H9 (cell line): ENCODE measurements around the gene GNMT. TPM values are rescaled to one million over a fixed set of nuclear protein-coding genes. Genes with fewer than 3 reads are reported as not detected.

ENCODE experiments used
- DNase-seq: peaks from one replicate; pipeline ENCODE4 v3.0.0-alpha.2; 2017
- H2AFZ ChIP-seq: one replicate; pipeline ENCODE4 v1.6.1; 2013; ENCODE audit warnings: mild to moderate bottlenecking, low read length, control low read depth, moderate library complexity
- H2AK5ac ChIP-seq: 2 replicates; pipeline ENCODE4 v1.6.1; 2013; ENCODE audit warnings: low read length, control low read depth, mixed read lengths; ENCODE audit not compliant: insufficient read length
- H2BK120ac ChIP-seq: one replicate; pipeline ENCODE4 v1.6.1; 2013; ENCODE audit warnings: low read depth, mild to moderate bottlenecking, low read length, control low read depth, inconsistent platforms; ENCODE audit not compliant: poor library complexity, severe bottlenecking
- H2BK12ac ChIP-seq: 2 replicates; pipeline ENCODE4 v1.6.1; 2013; ENCODE audit warnings: low read length, control low read depth, mixed read lengths, low read depth; ENCODE audit not compliant: insufficient read length
- H2BK15ac ChIP-seq: 2 replicates; pipeline ENCODE4 v1.6.1; 2013; ENCODE audit warnings: low read depth, low read length, control low read depth
- H2BK20ac ChIP-seq: one replicate; pipeline ENCODE4 v1.6.1; 2013; ENCODE audit warnings: low read depth, mild to moderate bottlenecking, low read length, control low read depth, inconsistent platforms; ENCODE audit not compliant: poor library complexity, severe bottlenecking
- H2BK5ac ChIP-seq: 2 replicates; pipeline ENCODE4 v1.6.1; 2013; ENCODE audit warnings: low read length, control low read depth, mixed read lengths; ENCODE audit not compliant: insufficient read length
- H3K14ac ChIP-seq: 2 replicates; pipeline ENCODE4 v1.6.1; 2013; ENCODE audit warnings: low read length, control low read depth; ENCODE audit not compliant: insufficient read depth
- H3K18ac ChIP-seq: 2 replicates; pipeline ENCODE4 v1.6.1; 2013; ENCODE audit warnings: low read depth, mild to moderate bottlenecking, mixed read lengths, low read length, control low read depth; ENCODE audit not compliant: insufficient read length
- H3K23ac ChIP-seq: 2 replicates; pipeline ENCODE4 v1.6.1; 2013; ENCODE audit warnings: low read length, control low read depth, mixed read lengths, low read depth; ENCODE audit not compliant: insufficient read length
- H3K23me2 ChIP-seq: 2 replicates; pipeline ENCODE4 v1.6.1; 2013; ENCODE audit warnings: low read depth, mild to moderate bottlenecking, mixed read lengths, low read length, control low read depth; ENCODE audit not compliant: insufficient read length, poor library complexity, severe bottlenecking
- H3K27ac ChIP-seq: 2 replicates; pipeline ENCODE4 v1.5.1; 2013; ENCODE audit warnings: low read length, control low read depth, mixed read lengths, low read depth; ENCODE audit not compliant: insufficient read length
- H3K27me3 ChIP-seq: 2 replicates; pipeline ENCODE4 v1.6.1; 2013; ENCODE audit warnings: low read length, control low read depth, inconsistent platforms; ENCODE audit not compliant: insufficient read depth
- H3K4ac ChIP-seq: 2 replicates; pipeline ENCODE4 v1.6.1; 2013; ENCODE audit warnings: low read depth, mild to moderate bottlenecking, control low read depth, inconsistent platforms, low read length, moderate library complexity
- H3K4me1 ChIP-seq: 2 replicates; pipeline ENCODE4 v1.6.1; 2013; ENCODE audit warnings: low read length, control low read depth, inconsistent platforms; ENCODE audit not compliant: insufficient read depth
- H3K4me2 ChIP-seq: 2 replicates; pipeline ENCODE4 v1.6.1; 2013; ENCODE audit warnings: low read length, control low read depth, mixed read lengths; ENCODE audit not compliant: insufficient read length, insufficient read depth
- H3K56ac ChIP-seq: 2 replicates; pipeline ENCODE4 v1.6.1; 2013; ENCODE audit warnings: low read depth, mild to moderate bottlenecking, mixed read lengths, low read length, control low read depth; ENCODE audit not compliant: insufficient read length
- H3K79me1 ChIP-seq: 2 replicates; pipeline ENCODE4 v1.6.1; 2013; ENCODE audit warnings: low read depth, mild to moderate bottlenecking, moderate library complexity, low read length, control low read depth, inconsistent platforms; ENCODE audit not compliant: insufficient read depth, poor library complexity, severe bottlenecking
- H3K79me2 ChIP-seq: 2 replicates; pipeline ENCODE4 v1.6.1; 2013; ENCODE audit warnings: low read length, control low read depth, inconsistent platforms; ENCODE audit not compliant: insufficient read depth
- H3K9ac ChIP-seq: 2 replicates; pipeline ENCODE4 v1.6.1; 2013; ENCODE audit warnings: low read length, control low read depth, mixed read lengths; ENCODE audit not compliant: insufficient read length; ENCODE audit errors: extremely low read depth
- H3K9me3 ChIP-seq: one replicate; pipeline ENCODE4 v1.6.1; 2013; ENCODE audit warnings: low read depth, low read length, inconsistent platforms; ENCODE audit not compliant: control insufficient read depth
- H3T11ph ChIP-seq: one replicate; pipeline ENCODE4 v1.6.1; 2013; ENCODE audit warnings: mild to moderate bottlenecking, low read length, control low read depth, inconsistent platforms
- H4K20me1 ChIP-seq: one replicate; pipeline ENCODE4 v1.6.1; 2013; ENCODE audit not compliant: control insufficient read depth, insufficient read length, insufficient read depth
- H4K5ac ChIP-seq: 2 replicates; pipeline ENCODE4 v1.6.1; 2013; ENCODE audit warnings: low read depth, mild to moderate bottlenecking, mixed read lengths, low read length, control low read depth; ENCODE audit not compliant: insufficient read length
- H4K8ac ChIP-seq: replicated peaks from 2 replicates; pipeline ENCODE4 v1.6.1; 2013; ENCODE audit warnings: low read length, control low read depth, mixed read lengths, low read depth; ENCODE audit not compliant: insufficient read length
- H4K91ac ChIP-seq: 2 replicates; pipeline ENCODE4 v1.6.1; 2013; ENCODE audit warnings: low read depth, mild to moderate bottlenecking, moderate library complexity, mixed read lengths, low read length, control low read depth; ENCODE audit not compliant: insufficient read length
- H3K27ac Mint-ChIP-seq, 3 experiments: 2 replicates in 2 of 3; 3 replicates in 1 of 3; pipeline ENCODE4 v1.8.0; 2020 to 2021; ENCODE audit warnings: mixed read lengths in 3 of 3, mild to moderate bottlenecking in 1 of 3, moderate library complexity in 1 of 3
- H3K27me3 Mint-ChIP-seq: 2 replicates; pipeline ENCODE4 v1.8.0; 2021; ENCODE audit warnings: low read depth, mild to moderate bottlenecking, moderate library complexity, mixed read lengths
- H3K36me3 Mint-ChIP-seq, 3 experiments: 2 replicates in 2 of 3; 3 replicates in 1 of 3; pipeline ENCODE4 v1.8.0; 2020 to 2021; ENCODE audit warnings: low read depth in 3 of 3, mixed read lengths in 3 of 3; ENCODE audit not compliant: insufficient read depth in 1 of 3
- H3K4me1 Mint-ChIP-seq, 2 experiments: 2 replicates each; pipeline ENCODE4 v1.8.0; 2020; ENCODE audit warnings: mixed read lengths in 2 of 2
- H3K4me3 Mint-ChIP-seq, 2 experiments: 2 replicates in 1 of 2; 3 replicates in 1 of 2; pipeline ENCODE4 v1.8.0; 2020 to 2021; ENCODE audit warnings: mild to moderate bottlenecking in 2 of 2, mixed read lengths in 2 of 2, moderate library complexity in 1 of 2
- H3K9me3 Mint-ChIP-seq, 2 experiments: 2 replicates in 1 of 2; 3 replicates in 1 of 2; pipeline ENCODE4 v1.8.0; 2020; ENCODE audit warnings: mild to moderate bottlenecking in 2 of 2, mixed read lengths in 2 of 2, moderate library complexity in 1 of 2
- total RNA-seq: library from RNA; stranded (reverse); gene quantifications from 2 replicates; pipeline ENCODE4 v1.2.1, GENCODE V29; 2021
- TF ChIP-seq, protein P1 (sequence below): fragments of 200-600 bp; sonication (generic); conservative IDR thresholded peaks from 3 replicates; pipeline ENCODE4 v1.8.0; 2021; ENCODE audit warnings: antibody characterized with exemption, mild to moderate bottlenecking

The GNMT gene
- total RNA-seq, 1 experiment from 2014 or later: 1.1 TPM

DNA sequence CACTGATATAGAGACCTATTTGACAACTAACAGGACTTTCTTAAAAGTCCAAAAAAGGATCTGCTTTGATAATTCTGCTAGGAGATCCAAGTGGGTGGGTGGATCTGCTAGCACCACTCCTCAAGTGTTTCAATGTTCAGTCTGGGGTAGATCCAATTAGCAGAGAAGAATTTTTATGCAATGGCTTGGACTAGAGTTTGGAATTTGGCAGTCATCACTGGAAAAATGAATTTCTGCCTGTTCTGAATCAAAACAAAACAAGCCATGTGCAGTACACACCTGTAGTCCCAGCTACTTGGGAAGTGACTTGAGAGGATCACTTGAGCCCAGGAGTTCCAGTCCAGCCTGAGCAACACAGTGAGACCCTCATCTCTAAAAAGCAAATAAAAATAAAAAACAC, 12.6 kb upstream of the GNMT start:
- Histone ChIP-seq H4K91ac (no peak overlapping the region), H2BK15ac (no peak overlapping the region), H4K5ac (no peak overlapping the region), H3K4ac (no peak overlapping the region), H3K79me2 (peaks cover 2% of the 10 kb centered on the region; the same call in 1 of the 2 replicates), H3K27ac (no peak overlapping the region), H3K9ac (no peak overlapping the region), H3K23me2 (no peaks in the 10 kb centered on the region), H2BK20ac (no peak overlapping the region), H3K14ac (no peak overlapping the region), H2BK5ac (no peak overlapping the region), H2BK12ac (no peak overlapping the region), H3K56ac (no peak overlapping the region), H3K79me1 (no peaks in the 10 kb centered on the region), H3T11ph (no peak overlapping the region), H2BK120ac (no peak overlapping the region), H3K18ac (no peak overlapping the region), H2AK5ac (no peak overlapping the region), H3K23ac (no peak overlapping the region), H4K20me1 (no peaks in the 10 kb centered on the region), H3K9me3 (no peaks in the 10 kb centered on the region), H4K8ac (no peak overlapping the region), H3K4me1 (no peaks in the 10 kb centered on the region), H3K4me2 (no peak overlapping the region), H2AFZ (no peak overlapping the region), H3K27me3 (no peaks in the 10 kb centered on the region)
- DNase-seq: no peak
- TF ChIP-seq, protein P1, sequence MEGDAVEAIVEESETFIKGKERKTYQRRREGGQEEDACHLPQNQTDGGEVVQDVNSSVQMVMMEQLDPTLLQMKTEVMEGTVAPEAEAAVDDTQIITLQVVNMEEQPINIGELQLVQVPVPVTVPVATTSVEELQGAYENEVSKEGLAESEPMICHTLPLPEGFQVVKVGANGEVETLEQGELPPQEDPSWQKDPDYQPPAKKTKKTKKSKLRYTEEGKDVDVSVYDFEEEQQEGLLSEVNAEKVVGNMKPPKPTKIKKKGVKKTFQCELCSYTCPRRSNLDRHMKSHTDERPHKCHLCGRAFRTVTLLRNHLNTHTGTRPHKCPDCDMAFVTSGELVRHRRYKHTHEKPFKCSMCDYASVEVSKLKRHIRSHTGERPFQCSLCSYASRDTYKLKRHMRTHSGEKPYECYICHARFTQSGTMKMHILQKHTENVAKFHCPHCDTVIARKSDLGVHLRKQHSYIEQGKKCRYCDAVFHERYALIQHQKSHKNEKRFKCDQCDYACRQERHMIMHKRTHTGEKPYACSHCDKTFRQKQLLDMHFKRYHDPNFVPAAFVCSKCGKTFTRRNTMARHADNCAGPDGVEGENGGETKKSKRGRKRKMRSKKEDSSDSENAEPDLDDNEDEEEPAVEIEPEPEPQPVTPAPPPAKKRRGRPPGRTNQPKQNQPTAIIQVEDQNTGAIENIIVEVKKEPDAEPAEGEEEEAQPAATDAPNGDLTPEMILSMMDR: no peak
- no peak overlapping the region for H3K4me3 Mint-ChIP-seq
- H3K27ac Mint-ChIP-seq: no peak overlapping the region
- H3K4me1 Mint-ChIP-seq: 0 out of 4 replicates have a peak, but pooled peaks cover 0 to 6% of the 10 kb centered on the region in 2 experiments
- peaks cover 0 to 17% (median 2%) of the 10 kb centered on the region in 3 experiments; a peak in 4 of 7 replicates for H3K36me3 Mint-ChIP-seq
- no peaks in the 10 kb centered on the region; a peak in 1 of 5 replicates for H3K9me3 Mint-ChIP-seq
- no peaks in the 10 kb centered on the region for H3K27me3 Mint-ChIP-seq
